HG02798 (cell line): Measurements from ENCODE around the gene JADE3.
A peak's percentile ranks its signal among the peaks of the same experiment; 100 is the strongest.

Experiments
- ATAC-seq: cut with Tn5 transposase; IDR thresholded peaks from one replicate; pipeline ENCODE4 v1.9.1; 2021; ENCODE audit warnings: mild to moderate bottlenecking; ENCODE audit not compliant: unreplicated experiment, poor library complexity

Gene JADE3

DNA sequence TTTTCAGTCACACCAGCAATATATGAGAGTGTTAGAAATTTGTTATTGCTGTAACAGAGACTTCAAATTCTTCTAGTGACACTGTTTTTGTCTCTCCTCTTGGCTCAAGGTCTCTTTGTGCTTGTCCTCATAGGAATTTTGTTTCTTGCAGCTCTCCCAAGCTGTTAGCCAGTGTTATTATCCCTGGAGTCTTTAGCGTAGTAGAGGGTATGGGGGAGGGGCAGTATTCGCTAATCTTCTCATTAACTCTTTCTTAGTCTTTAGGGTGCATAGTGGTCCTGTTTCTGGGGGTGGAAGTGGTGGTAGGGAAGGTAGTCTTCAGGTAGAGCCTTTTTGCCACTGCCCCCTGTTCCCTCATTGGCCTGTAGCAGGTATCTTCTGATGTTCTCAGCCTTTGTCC lies 79.4 kb downstream of the JADE3 start:
- no peak for ATAC-seq

GRCh38 chrX:46992070-46992469 lies 79.8 kb downstream of the JADE3 start:
- no peak for ATAC-seq

DNA sequence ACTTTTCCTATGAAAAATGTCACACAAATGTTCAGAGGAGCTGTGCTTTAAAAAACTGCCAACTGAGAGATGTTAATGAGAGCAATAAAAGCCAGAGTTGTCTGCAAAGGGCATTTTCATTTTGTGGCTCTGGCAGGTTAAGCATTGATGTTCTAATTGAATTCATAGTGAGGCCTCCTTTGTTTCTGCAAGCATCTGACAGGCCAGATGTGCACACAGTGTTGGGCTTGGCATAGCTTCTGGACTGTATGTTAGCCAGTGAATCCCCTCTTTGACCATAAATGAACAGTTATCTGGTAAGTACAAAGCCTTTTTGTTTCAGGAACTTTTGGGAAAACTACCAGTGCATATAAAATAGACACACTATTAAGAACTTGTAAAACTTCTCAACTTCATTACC lies 81.9 kb downstream of the JADE3 start:
- ATAC-seq = no peak

GRCh38 chrX:47012131-47012530 lies 99.9 kb downstream of the JADE3 start:
- ATAC-seq = no peak

DNA sequence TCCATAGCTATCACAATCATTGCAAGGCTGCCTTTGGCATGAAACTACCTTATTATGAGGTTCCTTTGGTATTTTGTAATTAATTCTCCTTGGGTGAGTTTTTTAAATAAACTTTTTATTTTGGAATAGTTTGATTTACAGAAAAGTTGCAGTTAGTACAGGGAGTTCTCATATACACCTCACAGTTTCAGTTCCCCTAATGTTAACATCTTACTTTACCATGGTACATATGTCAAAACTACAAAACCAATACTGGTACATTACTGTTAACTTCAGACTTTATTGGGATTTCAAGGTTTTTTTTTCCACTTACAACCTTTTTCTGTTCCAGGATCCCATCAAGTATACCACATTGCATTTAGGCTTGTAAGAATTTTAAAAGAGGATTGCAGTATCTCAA lies 114.0 kb downstream of the JADE3 start:
- no peak for ATAC-seq

DNA sequence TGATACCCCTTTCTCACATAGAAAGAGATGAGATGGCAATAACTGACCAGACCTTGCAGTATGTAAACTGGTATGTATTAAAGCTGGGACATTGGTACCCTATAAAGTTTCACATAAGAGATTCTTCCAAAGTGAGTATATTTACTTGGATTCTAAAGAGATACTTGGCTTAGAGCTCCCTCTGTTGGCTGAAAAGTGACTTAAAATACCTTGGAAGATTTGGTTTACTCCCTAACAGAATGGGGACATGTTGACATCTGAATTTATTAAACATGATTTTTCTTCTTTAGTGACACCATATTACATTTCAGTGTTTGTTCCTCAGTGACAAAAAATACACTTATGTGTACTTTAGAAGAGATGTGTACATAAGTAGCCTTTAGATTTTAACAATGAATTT lies 118.1 kb downstream of the JADE3 start:
- no peak for ATAC-seq

- ATAC-seq = no peak
Measured at GRCh38 chrX:47047989-47048388, 135.8 kb downstream of the JADE3 start.

- ATAC-seq = no peak
Measured at GRCh38 chrX:47059142-47059874, 147.1 kb downstream of the JADE3 start.

DNA sequence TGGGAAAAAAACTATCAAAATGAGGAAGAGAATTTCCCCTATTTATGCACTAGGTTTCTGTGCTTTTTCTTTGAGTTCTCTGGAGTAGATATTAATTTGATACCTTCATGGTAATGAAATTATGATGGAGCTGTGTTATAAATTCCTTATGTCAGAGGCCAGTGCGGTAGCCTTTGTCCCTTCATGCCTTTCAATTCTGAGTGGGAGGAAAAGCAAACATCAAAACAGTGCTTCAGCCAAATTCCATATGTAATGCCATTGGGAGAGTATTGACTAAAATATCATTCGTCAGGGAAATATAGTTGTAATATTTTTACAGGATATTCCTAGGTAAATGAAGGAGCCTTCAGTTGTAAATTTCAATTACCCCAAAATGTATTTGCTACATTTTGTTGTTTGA lies 148.5 kb downstream of the JADE3 start:
- no peak for ATAC-seq

- no peak for ATAC-seq
Measured at GRCh38 chrX:47061238-47061919, 149.2 kb downstream of the JADE3 start.

DNA sequence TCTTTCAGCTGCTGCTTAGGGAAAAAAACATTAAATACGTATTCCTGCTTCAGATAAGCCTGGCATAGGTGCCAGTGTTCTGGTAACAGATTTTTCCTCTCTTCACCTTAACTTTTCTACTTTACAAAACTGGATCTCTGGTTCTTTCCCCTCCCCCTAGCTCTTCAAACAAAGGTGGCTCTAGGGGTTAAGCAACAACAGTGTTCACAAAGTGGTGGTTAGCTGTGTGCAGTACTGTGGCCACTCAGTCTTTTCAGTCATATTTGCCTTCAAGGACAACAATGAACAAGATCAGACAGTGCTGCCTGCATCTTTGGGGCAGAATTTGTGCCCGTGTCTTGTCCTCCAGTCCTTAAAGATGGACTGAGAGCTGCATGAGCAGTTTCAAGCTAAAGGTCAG lies 151.0 kb downstream of the JADE3 start:
- no peak for ATAC-seq

- no peak for ATAC-seq
Measured at GRCh38 chrX:47068214-47068613, 156.0 kb downstream of the JADE3 start.

DNA sequence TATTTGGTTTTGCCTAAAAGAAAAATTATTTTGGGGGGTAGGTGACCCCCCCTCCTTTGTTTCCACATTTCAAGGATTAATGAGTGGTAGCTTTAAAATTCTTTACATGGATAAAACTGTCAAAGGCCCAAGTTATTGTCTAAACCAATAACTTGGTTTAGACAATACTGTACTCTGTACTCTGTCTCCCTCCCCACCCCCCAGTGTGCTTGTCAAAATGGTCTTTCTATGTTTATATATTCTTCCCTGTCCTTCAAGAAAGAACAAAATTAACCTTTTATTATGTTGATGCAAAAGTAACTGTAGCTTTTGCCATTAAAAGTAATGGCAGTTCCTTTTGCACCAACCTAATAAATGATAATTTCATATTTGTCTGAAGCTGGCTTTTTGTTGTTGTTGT lies 156.5 kb downstream of the JADE3 start:
- no peak for ATAC-seq

DNA sequence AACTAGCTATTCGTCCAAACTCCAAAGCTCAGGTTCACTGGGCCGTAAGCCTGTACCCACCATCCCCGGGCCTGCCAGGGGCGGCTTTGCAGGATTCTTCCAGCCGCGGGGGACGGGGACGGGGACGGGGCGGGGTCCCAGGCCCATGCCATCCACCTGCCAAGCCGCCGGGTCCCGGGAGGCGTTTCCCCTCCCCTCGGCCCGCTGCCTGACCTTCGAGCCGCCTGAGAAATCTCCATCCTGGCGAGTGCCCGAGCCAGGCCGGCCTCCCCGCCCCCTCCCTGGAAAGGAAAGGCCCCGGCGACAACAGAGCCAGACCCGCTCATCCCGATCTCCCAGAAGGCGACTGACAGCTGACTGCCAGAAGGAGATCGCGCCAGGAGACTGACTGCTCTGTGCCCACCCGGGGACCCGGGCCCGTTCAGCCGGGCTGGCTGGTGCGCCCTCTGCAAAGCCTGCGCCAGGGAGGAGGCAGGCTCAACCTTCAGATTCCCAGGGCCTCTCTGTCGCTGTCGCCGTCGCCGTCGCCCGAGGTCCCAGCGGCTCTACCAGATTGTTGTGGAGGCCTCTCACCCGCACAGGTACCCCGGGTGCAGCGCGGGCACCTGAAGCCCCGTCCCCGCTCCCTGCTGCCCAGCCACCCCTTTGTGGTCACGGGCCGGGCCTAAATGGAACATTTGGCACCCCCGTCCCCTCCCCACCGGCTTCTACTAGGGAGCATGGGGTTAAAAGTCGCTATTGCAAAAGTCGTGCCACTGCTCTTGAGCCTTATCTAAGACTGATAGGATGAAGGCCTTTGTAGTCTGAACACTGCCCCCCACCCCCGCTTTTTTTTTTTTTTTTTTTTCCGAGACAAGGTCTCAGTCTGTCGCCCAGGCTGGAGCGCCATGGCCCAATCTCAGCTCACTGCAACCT lies 166.2 kb downstream of the JADE3 start, which contains the start of gene RGN:
Gene RGN (plus strand): TSS at position 315 of the 915 bp plus-strand sequence. CDS start 2,702 bp downstream, outside the sequence.
- ATAC-seq = no peak

DNA sequence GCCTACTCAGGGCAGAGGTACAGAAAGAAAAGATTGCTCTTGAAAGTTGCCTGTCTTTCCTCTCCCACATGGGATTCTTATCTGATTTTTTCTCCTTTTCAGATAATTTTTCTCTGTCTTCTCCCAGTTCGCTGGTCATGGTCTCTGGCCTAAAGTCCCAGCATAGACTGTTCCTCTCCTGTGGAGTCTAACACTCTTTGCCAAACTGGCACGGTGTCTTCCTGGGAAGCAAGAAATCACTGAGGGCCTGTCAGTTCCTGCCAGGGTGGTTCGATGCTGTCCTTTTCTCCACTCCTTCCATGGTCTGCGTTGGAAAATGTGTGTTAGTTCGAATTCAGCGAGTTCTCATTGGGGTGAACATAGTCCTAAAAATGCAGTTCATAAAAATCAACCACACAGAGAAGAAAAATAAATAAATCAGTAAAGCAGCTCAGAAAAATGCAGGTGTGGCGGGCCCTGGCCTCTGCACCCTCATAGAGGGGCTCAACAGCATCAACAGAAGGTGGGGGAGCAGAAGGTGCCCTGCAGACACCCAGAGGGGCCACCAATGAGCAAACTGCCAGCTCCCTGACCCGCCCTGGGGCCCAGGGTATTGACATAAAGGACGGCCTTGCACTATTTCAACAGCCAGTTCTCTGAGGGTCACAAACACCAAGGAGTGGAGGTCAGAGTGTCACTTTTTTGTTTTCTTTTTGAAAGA lies 168.1 kb downstream of the JADE3 start:
- ATAC-seq = no peak

GRCh38 chrX:47080915-47081236 lies 168.7 kb downstream of the JADE3 start:
- ATAC-seq = no peak

GRCh38 chrX:47091149-47091775 lies 179.0 kb downstream of the JADE3 start:
- ATAC-seq = peak; percentile 59

GRCh38 chrX:47093248-47093647 lies 181.0 kb downstream of the JADE3 start:
- ATAC-seq = no peak

DNA sequence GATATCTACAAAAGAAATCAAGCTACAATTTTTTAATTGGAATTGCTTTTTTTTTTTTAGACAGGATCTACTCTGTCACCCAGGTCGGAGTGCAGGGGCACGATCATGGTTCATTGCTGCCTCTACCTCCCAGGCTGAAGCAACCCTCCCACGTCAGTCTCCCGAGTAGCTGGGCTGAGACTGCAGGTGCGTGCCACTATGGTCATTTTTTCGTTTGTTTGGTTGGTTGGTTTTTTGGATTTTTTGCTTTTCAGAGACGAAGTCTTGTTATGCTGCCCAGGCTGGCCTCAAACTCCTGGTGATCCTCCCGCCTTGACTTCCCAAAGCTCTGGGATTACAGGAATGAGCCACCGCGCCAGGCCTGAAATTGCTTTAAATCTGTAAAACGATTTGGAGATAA lies 181.6 kb downstream of the JADE3 start:
- ATAC-seq = no peak

DNA sequence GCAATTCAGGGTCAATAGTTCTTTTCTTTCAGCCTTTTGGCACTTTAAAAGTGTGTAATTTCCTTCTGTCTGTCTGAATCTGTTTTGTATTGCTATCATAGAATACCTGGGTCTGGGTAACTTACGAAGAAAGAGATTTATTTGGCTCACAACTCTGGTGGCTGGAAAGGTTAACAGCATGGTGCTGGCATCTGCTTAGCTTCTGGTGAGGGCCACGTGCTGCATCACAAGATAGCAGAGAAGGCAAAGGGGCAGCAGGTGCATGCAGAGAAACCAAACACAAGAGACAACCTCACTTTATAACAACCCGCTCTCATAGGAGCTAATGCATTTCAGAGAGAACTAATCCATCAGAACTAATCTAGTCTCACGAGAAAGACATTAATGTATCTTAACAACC lies 184.8 kb downstream of the JADE3 start:
- no peak for ATAC-seq
